GM19099 (cell line): Measurements from ENCODE around the gene RITA1.

Source experiments
- POLR2A ChIP-seq: IDR thresholded peaks from 3 replicates; pipeline ENCODE4 v1.6.1; 2011; ENCODE audit warnings: low read depth; ENCODE audit not compliant: insufficient read length; ENCODE audit errors: extremely low read depth

The RITA1 gene

GRCh38 chr12:113163030-113163360, 22.5 kb upstream of the RITA1 start:
- TF ChIP-seq POLR2A: no peak

- no peak for TF ChIP-seq POLR2A
Observed at GRCh38 chr12:113164014-113164413, 21.5 kb upstream of the RITA1 start.

- TF ChIP-seq POLR2A: no peak
Observed at GRCh38 chr12:113165521-113166450, 19.7 kb upstream of the RITA1 start.

- TF ChIP-seq POLR2A: no peak
Observed at GRCh38 chr12:113167868-113168267, 17.7 kb upstream of the RITA1 start.

DNA sequence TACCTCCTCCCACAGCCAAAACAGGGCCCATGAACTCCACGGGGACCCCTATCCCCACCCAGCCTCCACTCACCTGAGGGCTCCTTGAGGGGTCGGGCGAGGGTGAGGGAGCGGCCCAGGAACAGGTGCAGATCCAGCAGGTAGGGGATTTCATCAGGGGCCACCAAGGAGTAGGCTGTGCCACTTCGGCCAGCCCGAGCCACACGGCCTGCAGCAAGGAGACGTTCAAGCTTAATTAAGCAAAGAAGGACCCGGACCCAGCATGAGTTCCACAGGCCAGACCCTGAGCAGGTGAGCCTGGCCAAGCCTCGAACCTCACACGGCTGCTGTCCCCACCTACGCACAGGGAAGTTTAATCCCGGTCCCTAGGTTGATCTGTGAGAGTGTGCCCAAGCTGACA, 15.8 kb upstream of the RITA1 start:
- TF ChIP-seq POLR2A: no peak

DNA sequence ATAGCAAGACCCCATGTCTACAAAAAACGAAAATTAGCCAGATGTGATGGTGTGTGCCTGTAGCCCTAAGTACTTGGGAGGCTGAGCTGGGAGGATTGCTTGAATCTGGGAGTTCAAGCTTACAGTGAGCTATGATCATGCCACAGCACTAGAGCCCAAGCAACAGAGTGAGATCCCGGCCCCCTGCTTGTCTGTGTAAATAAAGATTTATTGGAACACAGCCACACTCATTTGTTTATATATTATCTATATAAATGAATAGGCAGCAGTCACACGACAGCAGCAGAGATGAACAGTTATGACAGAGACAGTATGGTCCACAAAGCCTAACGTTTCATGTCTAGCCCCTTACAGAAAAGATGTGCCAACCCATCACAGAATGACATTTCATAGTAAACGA, 15.1 kb upstream of the RITA1 start:
- no peak for TF ChIP-seq POLR2A

DNA sequence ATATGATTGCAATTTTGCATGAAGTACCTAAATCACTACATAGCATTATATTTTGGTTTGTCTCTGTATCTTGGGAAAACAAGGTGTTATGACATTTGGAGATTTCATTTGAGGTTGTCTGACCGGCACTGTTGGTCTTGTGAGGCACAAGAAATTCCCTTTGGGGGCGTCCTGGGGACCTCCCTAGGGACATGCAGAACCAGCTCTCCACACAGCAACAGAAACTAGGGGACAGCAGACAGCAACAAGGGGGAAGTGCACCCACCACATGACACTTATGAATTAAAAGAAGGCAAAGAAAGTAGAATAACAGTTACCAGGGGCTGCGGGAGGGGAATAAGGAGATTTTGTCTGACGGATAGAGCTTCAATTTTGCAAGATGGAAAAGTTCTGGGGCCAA, 14.6 kb upstream of the RITA1 start:
- no peak for TF ChIP-seq POLR2A

DNA sequence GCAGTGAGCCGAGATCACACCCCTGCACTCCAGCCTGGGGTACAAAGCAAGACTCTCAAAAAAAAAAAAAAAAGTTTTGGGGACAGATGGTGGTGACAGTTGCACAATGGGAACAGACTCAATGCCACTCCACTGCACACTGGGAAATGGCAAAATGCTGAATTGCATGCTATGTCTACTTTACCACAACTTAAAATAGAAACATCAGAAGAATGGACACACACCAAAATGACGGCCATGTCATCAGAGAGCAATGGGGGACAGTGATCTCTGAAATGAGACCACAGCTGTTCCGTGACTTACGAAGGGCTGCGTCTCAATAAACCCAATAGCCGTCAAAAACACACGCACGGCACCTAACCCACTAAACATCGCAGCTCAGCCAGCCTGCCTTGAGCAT, 14.0 kb upstream of the RITA1 start:
- TF ChIP-seq POLR2A: no peak

DNA sequence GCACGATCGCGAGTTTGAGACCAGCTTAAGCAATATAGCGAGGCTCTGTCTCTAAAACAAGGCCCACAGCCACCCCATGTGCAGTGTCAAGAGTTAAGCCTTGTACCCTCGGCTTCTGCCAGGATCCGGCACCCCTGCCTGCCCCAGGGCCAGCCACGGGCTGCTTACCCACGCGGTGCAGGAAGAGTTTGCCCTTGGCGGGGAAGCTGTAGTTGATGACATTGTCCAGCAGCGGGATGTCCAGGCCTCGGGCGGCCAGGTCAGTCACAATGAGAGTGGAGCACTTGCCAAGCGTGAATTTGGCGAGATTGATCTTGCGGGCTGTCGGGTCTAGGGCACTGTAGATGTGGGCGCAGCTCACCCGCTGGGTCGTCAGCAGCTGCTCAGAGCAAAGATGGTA, 13.3 kb upstream of the RITA1 start:
- no peak for TF ChIP-seq POLR2A

DNA sequence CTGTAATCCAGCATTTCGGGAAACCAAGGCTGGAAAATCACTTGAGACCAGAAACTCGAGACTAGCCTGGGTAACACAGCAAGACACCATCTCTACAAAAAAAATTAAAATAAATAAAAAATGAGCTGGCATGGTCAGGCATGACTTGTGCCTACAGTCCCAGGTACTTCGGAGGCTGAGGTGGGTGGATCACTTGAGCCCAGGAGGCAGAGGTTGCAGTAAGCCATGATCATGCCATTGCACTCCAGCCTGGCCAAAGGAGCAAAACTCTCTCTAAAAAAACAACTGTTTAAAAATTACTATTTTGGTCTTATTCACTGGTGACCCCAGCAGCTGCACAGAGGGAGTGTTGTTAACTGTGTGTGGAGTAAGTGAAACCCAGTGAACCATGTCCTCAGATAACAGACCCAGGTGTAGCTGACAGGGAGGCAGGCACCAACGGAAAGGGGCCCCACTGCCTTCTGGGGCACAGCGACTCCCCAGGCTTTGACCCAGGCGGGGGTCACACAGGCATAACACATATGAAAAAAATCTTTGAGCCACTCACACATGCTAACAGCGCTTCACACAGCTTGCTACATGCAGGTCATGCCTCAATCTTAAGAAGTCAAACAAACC, 12.3 kb upstream of the RITA1 start:
- no peak for TF ChIP-seq POLR2A

DNA sequence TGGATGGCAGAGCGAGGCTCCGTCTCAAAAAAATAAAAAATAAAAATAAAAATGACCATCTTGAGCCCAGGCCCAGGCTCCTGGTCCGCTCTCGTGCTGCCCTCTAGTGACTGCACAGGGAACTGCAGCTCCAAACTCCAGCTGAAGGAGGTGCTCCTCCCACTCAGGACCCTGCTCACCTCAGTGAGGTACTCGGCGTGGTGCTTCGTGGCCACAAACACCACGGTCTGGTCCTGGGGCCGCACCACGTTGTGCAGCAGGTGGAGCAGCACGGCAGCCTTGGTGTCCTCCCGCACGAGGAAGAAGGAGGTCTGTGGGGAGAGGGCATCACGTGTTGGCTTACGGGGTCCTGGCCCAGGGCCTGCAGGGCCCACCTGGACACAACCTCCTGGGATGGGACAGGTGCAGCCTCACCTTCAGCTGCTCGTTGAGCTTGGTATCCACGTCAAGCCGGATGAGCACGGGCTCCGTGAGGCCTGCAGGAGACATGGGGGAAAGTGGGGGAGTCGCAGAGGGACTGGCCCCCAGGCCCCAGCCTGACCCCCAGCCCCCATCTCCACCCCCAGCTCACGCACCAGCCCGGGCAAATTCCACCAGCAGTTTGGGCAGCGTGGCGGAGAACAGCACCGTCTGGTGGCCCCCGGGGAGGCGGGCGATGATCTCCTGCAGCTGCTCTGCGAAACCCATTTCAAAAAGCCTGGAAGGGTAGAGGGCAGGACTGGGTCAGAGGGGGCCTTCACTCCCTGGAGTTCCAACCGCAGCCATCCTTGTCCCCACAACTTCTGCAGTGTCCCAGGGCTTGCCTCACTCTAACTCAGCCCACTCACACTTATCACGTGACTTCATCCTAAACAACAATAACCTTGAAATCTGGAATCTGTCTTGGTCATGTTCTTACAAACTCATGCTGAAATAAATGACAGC, 10.8 kb upstream of the RITA1 start:
- TF ChIP-seq POLR2A: no peak

DNA sequence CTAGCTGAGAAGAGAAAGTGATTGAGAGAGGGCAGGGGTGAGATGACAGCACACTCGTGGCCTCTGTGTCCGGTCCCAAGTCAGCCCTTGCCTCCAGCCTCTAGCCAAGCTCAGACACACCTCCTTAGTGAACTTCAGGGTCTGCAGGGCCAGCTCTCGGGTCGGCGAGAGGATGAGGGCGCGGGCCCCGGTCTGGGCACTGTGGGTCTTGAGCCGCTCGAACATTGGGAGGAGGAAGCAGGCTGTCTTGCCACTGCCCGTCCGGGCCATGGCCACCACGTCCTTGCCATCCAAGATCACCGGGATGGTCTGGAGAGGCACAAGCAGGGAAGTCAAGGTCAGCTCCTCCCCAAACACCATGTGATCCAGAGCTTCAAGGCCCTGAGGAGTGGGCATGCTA, 6.5 kb upstream of the RITA1 start:
- TF ChIP-seq POLR2A: no peak

DNA sequence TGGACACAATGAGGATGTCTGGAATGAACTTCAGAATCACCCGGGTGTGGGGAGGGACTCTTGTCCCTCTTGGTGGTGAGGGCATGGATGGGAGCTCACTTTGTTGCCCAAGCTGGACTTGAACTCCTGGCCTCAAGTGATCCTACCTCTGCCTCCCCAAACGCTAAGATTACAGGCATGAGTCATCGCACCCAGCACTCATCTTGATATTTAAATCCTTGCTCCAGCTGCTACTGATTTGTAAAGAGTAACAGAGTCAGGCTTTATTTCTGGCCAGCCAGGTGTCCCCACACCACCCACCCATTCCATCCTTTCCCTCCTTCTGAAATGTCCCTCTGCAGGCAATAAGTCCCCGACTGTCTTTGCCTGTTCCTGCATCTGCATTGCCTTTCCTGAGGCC, 5.2 kb upstream of the RITA1 start:
- TF ChIP-seq POLR2A: no peak

DNA sequence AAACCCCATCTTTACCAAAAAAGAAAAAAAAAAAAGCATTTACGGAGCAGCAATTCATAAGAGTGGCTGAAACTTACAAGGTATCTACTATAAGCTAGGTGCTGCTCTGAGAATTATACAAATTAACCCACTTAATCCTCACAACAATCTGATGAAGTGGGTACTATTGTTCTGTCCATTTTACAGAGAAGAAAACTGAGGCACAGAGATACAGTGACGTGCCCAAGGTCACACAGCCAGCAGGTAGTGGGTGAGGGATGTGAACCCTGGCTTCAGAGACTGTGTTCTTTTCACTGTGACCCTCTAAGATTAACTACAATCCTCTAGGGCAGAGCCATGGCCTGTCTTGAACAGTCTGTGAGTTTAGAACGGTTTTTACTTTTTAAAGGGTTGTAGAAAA, 3.5 kb upstream of the RITA1 start:
- no peak for TF ChIP-seq POLR2A

- TF ChIP-seq POLR2A: no peak
Observed at GRCh38 chr12:113183030-113183589, 2.4 kb upstream of the RITA1 start.
